ENCODE data around the gene BAG3. TPM values are rescaled to one million over a fixed set of nuclear protein-coding genes. Genes with fewer than 3 reads are reported as not detected.
A peak's percentile ranks its signal among the peaks of the same experiment; 100 is the strongest.
"Not testable (repeated sequence)": the region's sequence is repeated elsewhere in the genome, so short reads cannot be mapped to it uniquely, and the experiment has no call there.

The BAG3 gene
- polyA plus RNA-seq: 10 to 100 TPM; 12.1 to 90.9 (median 44.0) TPM

- H3K27ac ChIP-seq (ENCODE audit: low read depth, low read length): peak within 1 kb of the TSS; percentile 96
- 1 to 2% (median 1%) methylated on average over 24 to 60 of the region's 60 CpGs for WGBS, 3 donors
Measured at GRCh38 chr10:119650692-119651513, at the start of gene BAG3. TSS of gene BAG3 (plus strand) at chr10:119651380. CDS start at chr10:119651676, 296 bp downstream.

GRCh38 chr10:119602241-119603095, 48.7 kb upstream of the BAG3 start:
- no peak overlapping the region for H3K27ac ChIP-seq (ENCODE audit: low read depth, low read length)
- 51 to 81% (median 65%) methylated on average over 2 of the region's 2 CpGs for WGBS, 3 donors

- H3K27ac ChIP-seq (ENCODE audit: low read depth, low read length): no peak overlapping the region
Measured at GRCh38 chr10:119604468-119604867, 46.7 kb upstream of the BAG3 start.

- H3K27ac ChIP-seq (ENCODE audit: low read depth, low read length): no peak overlapping the region
- 23 to 28% (median 26%) methylated on average over 15 of the region's 15 CpGs for WGBS, 3 donors
Measured at GRCh38 chr10:119608316-119609155, 42.6 kb upstream of the BAG3 start.

GRCh38 chr10:119609516-119609915, 41.7 kb upstream of the BAG3 start:
- 93 to 97% (median 95%) methylated on average over 4 of the region's 4 CpGs for WGBS, 3 donors
- no peak overlapping the region for H3K27ac ChIP-seq (ENCODE audit: low read depth, low read length)

GRCh38 chr10:119611433-119611832, 39.7 kb upstream of the BAG3 start:
- WGBS, 3 donors: 69 to 85% (median 71%) methylated on average over 4 of the region's 4 CpGs
- H3K27ac ChIP-seq (ENCODE audit: low read depth, low read length): no peak overlapping the region

- H3K27ac ChIP-seq (ENCODE audit: low read depth, low read length): no peak overlapping the region
- WGBS, 3 donors: 88 to 93% (median 89%) methylated on average over 6 of the region's 6 CpGs
Measured at GRCh38 chr10:119613741-119614140, 37.4 kb upstream of the BAG3 start.

GRCh38 chr10:119614686-119615085, 36.5 kb upstream of the BAG3 start:
- no peak overlapping the region for H3K27ac ChIP-seq (ENCODE audit: low read depth, low read length)
- 79 to 89% (median 89%) methylated on average over 5 of the region's 5 CpGs for WGBS, 3 donors

- 67 to 71% (median 67%) methylated on average over 13 of the region's 13 CpGs for WGBS, 3 donors
- no peak overlapping the region for H3K27ac ChIP-seq (ENCODE audit: low read depth, low read length)
Measured at GRCh38 chr10:119616882-119617570, 34.2 kb upstream of the BAG3 start.

- 69 to 93% (median 73%) methylated on average over 2 of the region's 2 CpGs for WGBS, 3 donors
- H3K27ac ChIP-seq (ENCODE audit: low read depth, low read length): no peak overlapping the region
Measured at GRCh38 chr10:119619215-119619614, 32.0 kb upstream of the BAG3 start.

- WGBS, 3 donors: 94 to 97% (median 94%) methylated on average over 8 of the region's 8 CpGs
- not testable (repeated sequence) for H3K27ac ChIP-seq (ENCODE audit: low read depth, low read length)
Measured at GRCh38 chr10:119619811-119620210, 31.4 kb upstream of the BAG3 start.

GRCh38 chr10:119620241-119621077, 30.7 kb upstream of the BAG3 start:
- 73 to 75% (median 74%) methylated on average over 10 of the region's 10 CpGs for WGBS, 3 donors

GRCh38 chr10:119621078-119621384, 30.1 kb upstream of the BAG3 start:
- 71 to 73% (median 71%) methylated on average over 3 of the region's 3 CpGs for WGBS, 3 donors
- no peak overlapping the region for H3K27ac ChIP-seq (ENCODE audit: low read depth, low read length)

More at GRCh38 chr10:119620241-119621077, 30.7 kb upstream of the BAG3 start:
- no peak overlapping the region for H3K27ac ChIP-seq (ENCODE audit: low read depth, low read length)

- H3K27ac ChIP-seq (ENCODE audit: low read depth, low read length): no peak overlapping the region
- 96 to 98% (median 96%) methylated on average over 6 of the region's 6 CpGs for WGBS, 3 donors
Measured at GRCh38 chr10:119625570-119626280, 25.5 kb upstream of the BAG3 start.

- H3K27ac ChIP-seq (ENCODE audit: low read depth, low read length): no peak overlapping the region
- 54 to 88% (median 87%) methylated on average over 4 to 5 of the region's 5 CpGs for WGBS, 3 donors
Measured at GRCh38 chr10:119630300-119630699, 20.9 kb upstream of the BAG3 start.

- 77 to 89% (median 79%) methylated on average over 3 of the region's 3 CpGs for WGBS, 3 donors
- no peak overlapping the region for H3K27ac ChIP-seq (ENCODE audit: low read depth, low read length)
Measured at GRCh38 chr10:119633538-119634218, 17.5 kb upstream of the BAG3 start.
